WERI-Rb-1 (cell line): ENCODE results near the gene RILPL1.
"Not testable (repeated sequence)": the region's sequence is repeated elsewhere in the genome, so short reads cannot be mapped to it uniquely, and the experiment has no call there.

Experiments
- DNase-seq: peaks from one replicate; pipeline ENCODE4 v3.0.0-alpha.2; 2020
- H3K27ac ChIP-seq: fragments of 250-450 bp; sonication (Bioruptor Pico); 2 replicates; pipeline ENCODE4 v1.5.1; 2020; ENCODE audit warnings: mild to moderate bottlenecking, moderate library complexity
- H3K27me3 ChIP-seq: fragments of 250-450 bp; sonication (Bioruptor Pico); 2 replicates; pipeline ENCODE4 v1.5.1; 2021; ENCODE audit warnings: mild to moderate bottlenecking, low read depth, moderate library complexity; ENCODE audit not compliant: insufficient read depth, severe bottlenecking
- H3K36me3 ChIP-seq: fragments of 250-450 bp; sonication (Bioruptor Pico); 2 replicates; pipeline ENCODE4 v1.5.1; 2020; ENCODE audit warnings: mild to moderate bottlenecking, moderate library complexity
- H3K4me3 ChIP-seq: 2 replicates; pipeline ENCODE4 v1.5.1; 2011; ENCODE audit warnings: low read depth, mild to moderate bottlenecking, control low read depth, low read length
- H3K9me3 ChIP-seq: fragments of 250-450 bp; sonication (Bioruptor Pico); 2 replicates; pipeline ENCODE4 v1.5.1; 2021; ENCODE audit warnings: mild to moderate bottlenecking, moderate library complexity; ENCODE audit not compliant: severe bottlenecking
- TF ChIP-seq, protein P1 (sequence below): IDR thresholded peaks from 2 replicates; pipeline ENCODE4 v1.5.1; 2011; ENCODE audit warnings: low read depth, mild to moderate bottlenecking, control low read depth, inconsistent platforms, low read length

RILPL1 gene

GRCh38 chr12:123457980-123458779 lies 75.3 kb downstream of the RILPL1 start, which contains the start of gene SNRNP35:
Gene SNRNP35, plus strand, starts transcription at chr12:123458139. Its CDS starts 7,402 bp downstream, at chr12:123465541.
- peaks cover 5% of the 10 kb centered on the region for H3K36me3 ChIP-seq
- no peaks in the 10 kb centered on the region for H3K27me3 ChIP-seq
- peak within 1 kb of the TSS; percentile 64 for H3K4me3 ChIP-seq
- H3K9me3 ChIP-seq: no peaks in the 10 kb centered on the region
- DNase-seq: peak; percentile 85
- TF ChIP-seq, protein P1, sequence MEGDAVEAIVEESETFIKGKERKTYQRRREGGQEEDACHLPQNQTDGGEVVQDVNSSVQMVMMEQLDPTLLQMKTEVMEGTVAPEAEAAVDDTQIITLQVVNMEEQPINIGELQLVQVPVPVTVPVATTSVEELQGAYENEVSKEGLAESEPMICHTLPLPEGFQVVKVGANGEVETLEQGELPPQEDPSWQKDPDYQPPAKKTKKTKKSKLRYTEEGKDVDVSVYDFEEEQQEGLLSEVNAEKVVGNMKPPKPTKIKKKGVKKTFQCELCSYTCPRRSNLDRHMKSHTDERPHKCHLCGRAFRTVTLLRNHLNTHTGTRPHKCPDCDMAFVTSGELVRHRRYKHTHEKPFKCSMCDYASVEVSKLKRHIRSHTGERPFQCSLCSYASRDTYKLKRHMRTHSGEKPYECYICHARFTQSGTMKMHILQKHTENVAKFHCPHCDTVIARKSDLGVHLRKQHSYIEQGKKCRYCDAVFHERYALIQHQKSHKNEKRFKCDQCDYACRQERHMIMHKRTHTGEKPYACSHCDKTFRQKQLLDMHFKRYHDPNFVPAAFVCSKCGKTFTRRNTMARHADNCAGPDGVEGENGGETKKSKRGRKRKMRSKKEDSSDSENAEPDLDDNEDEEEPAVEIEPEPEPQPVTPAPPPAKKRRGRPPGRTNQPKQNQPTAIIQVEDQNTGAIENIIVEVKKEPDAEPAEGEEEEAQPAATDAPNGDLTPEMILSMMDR: no peak
- H3K27ac ChIP-seq: peak within 1 kb of the TSS; percentile 99

DNA sequence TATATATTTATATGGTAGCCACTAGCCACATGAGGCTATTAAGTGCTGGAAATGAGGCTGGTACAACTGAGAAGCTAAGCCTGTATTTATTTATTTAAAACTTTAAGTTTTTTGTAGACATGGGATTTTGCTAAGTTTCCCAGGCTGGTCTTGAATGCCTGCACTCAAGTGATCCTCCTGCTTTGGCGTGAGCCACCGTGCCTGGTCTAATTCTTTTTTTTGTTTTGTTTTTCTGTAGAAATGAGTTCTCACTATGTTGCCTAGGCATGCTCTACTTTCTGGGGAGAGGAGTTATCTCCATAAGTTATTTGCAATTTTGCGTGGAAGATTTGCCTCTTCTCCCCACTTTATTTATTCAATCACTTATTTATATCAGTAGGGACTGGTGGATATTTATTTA lies 80.4 kb downstream of the RILPL1 start:
- Histone ChIP-seq H3K27ac (no peak overlapping the region), H3K4me3 (no peak overlapping the region), H3K27me3 (no peaks in the 10 kb centered on the region), H3K36me3 (no peaks in the 10 kb centered on the region; the same call in 1 of the 2 replicates), H3K9me3 (no peaks in the 10 kb centered on the region)
- TF ChIP-seq, protein P1: no peak
- DNase-seq: no peak

DNA sequence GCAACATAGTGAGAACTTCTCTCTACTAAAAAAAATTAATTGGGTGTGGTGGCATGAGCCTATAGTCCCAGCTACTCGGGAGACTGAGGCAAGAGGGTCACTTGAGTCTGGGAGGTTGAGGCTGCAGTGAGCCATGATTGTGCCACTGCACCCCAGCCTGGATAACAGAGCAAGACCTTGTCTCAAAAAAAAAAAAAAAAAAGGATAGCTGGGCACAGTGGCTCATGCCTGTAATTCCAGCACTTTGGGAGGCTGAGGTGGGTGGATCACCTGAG lies 81.3 kb downstream of the RILPL1 start:
- not testable (repeated sequence) for H3K27ac ChIP-seq, H3K36me3 ChIP-seq, DNase-seq, H3K27me3 ChIP-seq, H3K4me3 ChIP-seq, H3K9me3 ChIP-seq

DNA sequence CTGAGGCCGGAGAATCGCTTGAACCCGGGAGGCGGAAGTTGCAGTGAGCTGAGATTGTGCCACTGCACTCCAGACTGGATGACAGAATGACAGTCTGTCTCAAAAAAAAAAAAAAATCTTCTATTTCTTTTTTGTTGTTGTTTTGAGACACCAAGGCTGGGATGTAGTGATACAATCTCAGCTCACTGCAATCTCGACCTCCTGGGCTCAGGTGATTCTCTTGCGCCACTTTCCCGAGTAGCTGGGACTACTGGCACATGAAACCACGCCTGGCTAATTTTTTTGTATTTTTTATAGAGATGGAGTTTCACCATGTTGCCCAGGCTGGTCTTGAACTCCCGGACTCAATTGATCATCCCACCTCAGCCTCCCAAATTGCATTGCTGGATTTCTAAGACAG lies 82.9 kb downstream of the RILPL1 start:
- DNase-seq: no peak
- Histone ChIP-seq H3K27me3 (no peaks in the 10 kb centered on the region), H3K9me3 (no peaks in the 10 kb centered on the region), H3K27ac (no peak overlapping the region), H3K36me3 (no peaks in the 10 kb centered on the region), H3K4me3 (no peak overlapping the region)
- TF ChIP-seq, protein P1: no peak

- TF ChIP-seq, protein P1: no peak
- no peak for DNase-seq
- no peak overlapping the region for H3K4me3 ChIP-seq
- H3K27ac ChIP-seq: no peak overlapping the region
- no peaks in the 10 kb centered on the region for H3K36me3 ChIP-seq
- H3K27me3 ChIP-seq: no peaks in the 10 kb centered on the region
- no peaks in the 10 kb centered on the region for H3K9me3 ChIP-seq
Observed at GRCh38 chr12:123449856-123450255, 83.7 kb downstream of the RILPL1 start.

DNA sequence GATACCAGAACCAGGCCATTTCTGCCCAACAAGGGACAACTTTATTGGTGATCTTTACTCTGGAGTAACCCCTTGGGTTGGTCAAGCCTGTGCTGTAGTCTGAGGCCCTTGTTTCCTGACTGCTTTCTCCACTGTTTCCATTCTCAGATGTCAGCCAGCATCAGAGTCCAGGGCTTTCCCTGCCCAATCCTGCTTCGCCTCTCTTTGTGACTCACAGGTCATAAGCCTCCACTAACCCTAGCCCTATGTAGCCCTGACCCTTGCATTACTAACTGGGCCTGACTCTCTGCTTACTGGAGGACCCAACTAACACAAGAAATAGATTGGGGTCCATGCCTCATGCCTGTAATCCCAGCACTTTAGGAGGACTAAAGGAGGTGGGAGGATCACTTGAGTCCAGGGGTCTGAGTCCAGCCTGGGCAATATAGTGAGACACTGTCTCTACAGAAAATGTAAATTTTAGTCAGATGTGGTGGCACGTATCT lies 84.2 kb downstream of the RILPL1 start:
- Histone ChIP-seq H3K4me3 (no peak overlapping the region), H3K27me3 (no peaks in the 10 kb centered on the region), H3K36me3 (no peaks in the 10 kb centered on the region), H3K9me3 (no peaks in the 10 kb centered on the region), H3K27ac (no peak overlapping the region)
- TF ChIP-seq, protein P1: no peak
- no peak for DNase-seq
